Suprapubic skin (tissue), 4 donors: ENCODE data around the gene C5orf47. TPM values are rescaled to one million over a fixed set of nuclear protein-coding genes. Genes with fewer than 3 reads are reported as not detected.
A peak's percentile ranks its signal among the peaks of the same experiment; 100 is the strongest.
"Not testable (repeated sequence)": the region's sequence is repeated elsewhere in the genome, so short reads cannot be mapped to it uniquely, and the experiment has no call there.

Experiments
- DNase-seq, 2 donors: peaks; one replicate each; pipeline ENCODE4 v3.0.0-alpha.2; 2019; ENCODE audit warnings: low spot score in 2 of 2
- H3K27ac ChIP-seq: fragments of 200-600 bp; sonication (generic); one replicate; pipeline ENCODE4 v1.5.1; 2019
- H3K27me3 ChIP-seq: fragments of 200-600 bp; sonication (generic); one replicate; pipeline ENCODE4 v1.5.1; 2019
- H3K36me3 ChIP-seq: fragments of 200-600 bp; sonication (generic); one replicate; pipeline ENCODE4 v1.5.1; 2019
- H3K4me1 ChIP-seq: fragments of 200-600 bp; sonication (generic); one replicate; pipeline ENCODE4 v1.5.1; 2019
- H3K4me3 ChIP-seq: fragments of 200-600 bp; sonication (generic); one replicate; pipeline ENCODE4 v1.5.1; 2019; ENCODE audit warnings: mild to moderate bottlenecking
- H3K9me3 ChIP-seq: fragments of 200-600 bp; sonication (generic); one replicate; pipeline ENCODE4 v1.5.1; 2019
- CTCF ChIP-seq, 2 donors: fragments of 200-600 bp in 1 of 2; fragments of 450-650 bp in 1 of 2; sonication (generic) in 1 of 2; IDR thresholded peaks; one replicate each; pipeline ENCODE4 v1.5.1; 2016 to 2019; ENCODE audit warnings: antibody characterized with exemption in 2 of 2, mild to moderate bottlenecking in 1 of 2, moderate library complexity in 1 of 2
- EP300 ChIP-seq: sonication (generic); formaldehyde crosslinking; IDR thresholded peaks from one replicate; pipeline ENCODE4 v1.6.1; 2017; ENCODE audit warnings: antibody characterized with exemption
- POLR2A ChIP-seq, 2 donors: fragments of 450-650 bp; IDR thresholded peaks; one replicate each; pipeline ENCODE4 v1.6.1; 2017; ENCODE audit warnings: antibody characterized with exemption in 2 of 2, mild to moderate bottlenecking in 2 of 2, moderate library complexity in 2 of 2
- POLR2AphosphoS5 ChIP-seq, 3 donors: sonication (generic); formaldehyde crosslinking; IDR thresholded peaks; one replicate each; pipeline ENCODE4 v1.6.1; 2017; ENCODE audit warnings: antibody characterized with exemption in 3 of 3
- WGBS: methylation state at CpG from one replicate; pipeline ENCODE4 v1.1.5; 2018; 5-methylcytosine and 5-hydroxymethylcytosine counted together
- total RNA-seq, 4 donors: library from RNA; depleted of rRNA; stranded (reverse); fragments of >200 nt; gene quantifications; one replicate each; pipeline ENCODE4 v1.1.0, GENCODE V29; 2016

The C5orf47 gene
- total RNA-seq, 4 donors from 2014 or later = not detected

DNA sequence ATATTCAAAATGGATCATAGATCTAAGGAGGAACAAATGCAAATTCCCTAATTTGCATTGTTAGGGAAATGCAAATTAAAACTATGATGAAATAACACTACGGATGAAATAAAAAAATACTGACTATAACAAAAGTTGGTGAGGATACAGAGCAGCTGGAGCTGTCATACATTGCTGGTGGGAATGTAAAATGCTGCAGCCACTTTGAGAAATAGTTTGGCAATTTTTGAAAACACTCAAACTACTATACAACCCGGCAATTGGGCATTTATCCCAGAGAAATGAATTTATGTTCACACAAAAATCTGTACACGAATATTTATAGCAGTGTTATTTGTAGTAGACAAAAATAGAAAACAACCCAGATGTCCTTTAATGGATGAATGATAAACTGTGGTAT is 22.5 kb downstream of the C5orf47 start:
- TF ChIP-seq EP300 (no peak), POLR2A (IDR thresholded peaks at IDR 0.05) (no peak), POLR2AphosphoS5 (IDR thresholded peaks at IDR 0.05) (no peak), CTCF (IDR thresholded peaks at IDR 0.05) (no peak)
- WGBS = 68% methylated on average over 3 of the region's 3 CpGs
- no peaks in the 10 kb centered on the region for H3K36me3 ChIP-seq

DNA sequence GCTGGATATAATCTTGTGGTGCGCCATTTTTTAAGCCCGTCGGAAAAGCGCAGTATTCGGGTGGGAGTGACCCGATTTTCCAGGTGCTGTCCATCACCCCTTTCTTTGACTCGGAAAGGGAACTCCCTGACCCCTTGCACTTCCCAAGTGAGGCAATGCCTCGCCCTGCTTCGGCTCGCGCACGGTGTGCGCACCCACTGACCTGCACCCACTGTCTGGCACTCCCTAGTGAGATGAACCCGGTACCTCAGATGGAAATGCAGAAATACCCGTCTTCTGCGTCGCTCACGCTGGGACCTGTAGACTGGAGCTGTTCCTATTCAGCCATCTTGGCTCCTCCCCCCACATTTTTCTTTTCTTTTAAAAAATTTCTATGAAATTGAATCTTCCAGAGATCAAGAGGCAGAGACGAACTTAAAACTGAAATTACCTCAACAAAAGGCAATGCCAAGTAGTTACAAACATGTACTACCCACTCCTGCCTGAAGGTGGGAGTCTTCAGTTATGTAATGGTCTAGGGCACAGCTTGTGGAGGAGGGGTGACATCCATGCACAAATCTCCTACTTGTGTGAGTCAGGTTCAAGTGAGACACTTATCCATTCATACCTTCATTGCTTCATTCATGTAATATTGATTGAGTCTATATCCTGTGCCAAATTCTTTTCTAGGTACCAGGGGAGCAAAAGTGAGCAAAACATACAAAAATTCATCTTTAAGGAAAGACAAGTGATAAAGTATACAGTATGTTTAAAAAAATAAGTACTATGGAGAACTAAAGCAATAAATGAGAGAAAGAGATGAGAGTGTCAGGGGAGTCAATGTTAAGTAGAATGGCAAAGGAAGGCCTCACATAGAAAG is 31.3 kb downstream of the C5orf47 start:
- not testable (repeated sequence) for H3K9me3 ChIP-seq, H3K4me1 ChIP-seq, H3K36me3 ChIP-seq, DNase-seq, H3K4me3 ChIP-seq, H3K27ac ChIP-seq, H3K27me3 ChIP-seq
- 86% methylated on average over 14 of the region's 19 CpGs for WGBS
- TF ChIP-seq CTCF (IDR thresholded peaks at IDR 0.05) = peak in 1 of 2 donors; percentile 17

More for the DNA sequence above, 22.5 kb downstream of the C5orf47 start:
- Histone ChIP-seq H3K4me1 (no peaks in the 10 kb centered on the region), H3K27ac (no peak overlapping the region), H3K4me3 (no peak overlapping the region), H3K27me3 (peaks cover 5% of the 10 kb centered on the region), H3K9me3 (no peaks in the 10 kb centered on the region)
- no peak for DNase-seq

GRCh38 chr5:174020928-174021304 is 31.9 kb downstream of the C5orf47 start:
- H3K27me3 ChIP-seq = no peaks in the 10 kb centered on the region
- no peaks in the 10 kb centered on the region for H3K4me1 ChIP-seq
- no peak overlapping the region for H3K4me3 ChIP-seq
- H3K9me3 ChIP-seq = no peaks in the 10 kb centered on the region
- WGBS = 91% methylated on average over 3 of the region's 3 CpGs
- TF ChIP-seq POLR2AphosphoS5 (IDR thresholded peaks at IDR 0.05) (no peak), POLR2A (IDR thresholded peaks at IDR 0.05) (no peak), EP300 (no peak), CTCF (IDR thresholded peaks at IDR 0.05) (no peak)
- no peak overlapping the region for H3K27ac ChIP-seq
- no peak for DNase-seq
- H3K36me3 ChIP-seq = no peaks in the 10 kb centered on the region

GRCh38 chr5:174022384-174023095 is 33.6 kb downstream of the C5orf47 start:
- WGBS = 47% methylated on average over 4 of the region's 4 CpGs
- H3K4me3 ChIP-seq = no peak overlapping the region

More at GRCh38 chr5:174022384-174023095, 33.6 kb downstream of the C5orf47 start:
- Histone ChIP-seq H3K4me1 (no peaks in the 10 kb centered on the region), H3K9me3 (no peaks in the 10 kb centered on the region), H3K27ac (no peak overlapping the region), H3K27me3 (no peaks in the 10 kb centered on the region), H3K36me3 (no peaks in the 10 kb centered on the region)
- no peak for TF ChIP-seq CTCF (IDR thresholded peaks at IDR 0.05)
- TF ChIP-seq EP300 = no peak
- no peak for TF ChIP-seq POLR2AphosphoS5 (IDR thresholded peaks at IDR 0.05)
- TF ChIP-seq POLR2A (IDR thresholded peaks at IDR 0.05) = no peak
- no peak for DNase-seq
